Liver (tissue), 9 donors: ENCODE results near the gene RXFP2. TPM values are rescaled to one million over a fixed set of nuclear protein-coding genes. Genes with fewer than 3 reads are reported as not detected.

ENCODE experiments used
- DNase-seq: peaks from one replicate; pipeline ENCODE4 v3.0.0-alpha.2; 2017; ENCODE audit warnings: low spot score
- H3K27ac ChIP-seq, 2 donors: one replicate each; pipeline ENCODE4 v1.7.0; 2013; ENCODE audit warnings: inconsistent platforms in 2 of 2, low read length in 2 of 2, control low read depth in 1 of 2, low read depth in 1 of 2, mild to moderate bottlenecking in 1 of 2
- H3K27me3 ChIP-seq, 4 donors: one replicate each; pipeline versions ENCODE4 v1.6.1 to v1.7.0; 2013; ENCODE audit warnings: low read length in 3 of 4, inconsistent platforms in 1 of 4, mild to moderate bottlenecking in 1 of 4, moderate library complexity in 1 of 4; ENCODE audit not compliant: control insufficient read depth in 4 of 4, insufficient read depth in 4 of 4
- H3K36me3 ChIP-seq, 4 donors: one replicate each; pipeline versions ENCODE4 v1.6.1 to v1.7.0; 2013; ENCODE audit warnings: low read length in 3 of 4, mild to moderate bottlenecking in 3 of 4, low read depth in 1 of 4, moderate library complexity in 1 of 4; ENCODE audit not compliant: control insufficient read depth in 4 of 4, insufficient read depth in 3 of 4
- H3K4me1 ChIP-seq, 4 donors: one replicate each; pipeline versions ENCODE4 v1.6.1 to v1.7.0; 2013; ENCODE audit warnings: low read length in 3 of 4, mild to moderate bottlenecking in 3 of 4, moderate library complexity in 1 of 4; ENCODE audit not compliant: control insufficient read depth in 4 of 4, insufficient read depth in 4 of 4
- H3K4me3 ChIP-seq, 3 donors: one replicate each; pipeline versions ENCODE4 v1.6.1 to v1.7.0; 2013; ENCODE audit warnings: low read length in 3 of 3, control low read depth in 1 of 3, low read depth in 1 of 3, mild to moderate bottlenecking in 1 of 3
- H3K9ac ChIP-seq, 2 donors: one replicate each; pipeline ENCODE4 v1.7.0; 2013; ENCODE audit warnings: low read length in 2 of 2, mild to moderate bottlenecking in 2 of 2, moderate library complexity in 2 of 2, control low read depth in 1 of 2, low read depth in 1 of 2
- H3K9me3 ChIP-seq, 4 donors: one replicate each; pipeline versions ENCODE4 v1.6.1 to v1.7.0; 2013; ENCODE audit warnings: low read length in 3 of 4; ENCODE audit not compliant: control insufficient read depth in 4 of 4
- EGR1 ChIP-seq, 2 donors: IDR thresholded peaks; 2 replicates each; pipeline ENCODE4 v1.6.1; 2016 to 2018; ENCODE audit warnings: antibody characterized with exemption in 2 of 2, low read depth in 2 of 2
- FOXA1 ChIP-seq: IDR thresholded peaks from 2 replicates; pipeline ENCODE4 v1.6.1; 2016; ENCODE audit warnings: antibody characterized with exemption
- FOXA2 ChIP-seq: IDR thresholded peaks from 2 replicates; pipeline ENCODE4 v1.6.1; 2016; ENCODE audit warnings: antibody characterized with exemption
- GABPA ChIP-seq, 2 donors: IDR thresholded peaks in 1 of 2; conservative IDR thresholded peaks in 1 of 2; 2 replicates each; pipeline ENCODE4 v1.6.1; 2016; ENCODE audit warnings: antibody characterized with exemption in 2 of 2, mild to moderate bottlenecking in 1 of 2, moderate library complexity in 1 of 2
- HNF4A ChIP-seq, 2 donors: conservative IDR thresholded peaks; 2 replicates each; pipeline ENCODE4 v1.6.1; 2016; ENCODE audit warnings: antibody characterized with exemption in 2 of 2, mild to moderate bottlenecking in 2 of 2
- HNF4G ChIP-seq: IDR thresholded peaks from 2 replicates; pipeline ENCODE4 v1.6.1; 2016; ENCODE audit warnings: antibody characterized with exemption
- NR2F2 ChIP-seq: IDR thresholded peaks from 2 replicates; pipeline ENCODE4 v1.6.1; 2016; ENCODE audit warnings: antibody characterized with exemption
- RAD21 ChIP-seq, 2 donors: IDR thresholded peaks; 2 replicates each; pipeline ENCODE4 v1.6.1; 2016; ENCODE audit warnings: antibody characterized with exemption in 2 of 2, mild to moderate bottlenecking in 2 of 2
- RXRA ChIP-seq, 2 donors: IDR thresholded peaks; 2 replicates each; pipeline ENCODE4 v1.6.1; 2017 to 2018; ENCODE audit warnings: antibody characterized with exemption in 2 of 2, mild to moderate bottlenecking in 1 of 2
- SP1 ChIP-seq: IDR thresholded peaks from 2 replicates; pipeline ENCODE4 v1.6.1; 2018; ENCODE audit warnings: antibody characterized with exemption, mild to moderate bottlenecking
- WGBS: extraction: QIAGEN DNeasy Blood & Tissue Kit; methylation state at CpG from one replicate; pipeline ENCODE4 v1.1.7; 2013; 5-methylcytosine and 5-hydroxymethylcytosine counted together
- polyA plus RNA-seq, 2 donors: library from polyadenylated mRNA; stranded (reverse) in 1 of 2; unstranded in 1 of 2; fragments of 200-250 nt in 1 of 2; fragments of >200 nt in 1 of 2; fragmentation: Nextera tagmentation in 1 of 2; extraction: Ambion mirVana in 1 of 2; gene quantifications; one replicate each; pipeline versions ENCODE4 v1.2.1 to v1.2.3, GENCODE V29; 2013 to 2015
- total RNA-seq, 2 donors: library from RNA; depleted of rRNA; stranded (reverse); fragments of >200 nt; gene quantifications; one replicate each; pipeline ENCODE4 v1.2.3, GENCODE V29; 2014
- TF ChIP-seq, protein P1 (sequence below): IDR thresholded peaks from 2 replicates; pipeline ENCODE4 v1.6.1; 2016; ENCODE audit warnings: antibody characterized with exemption
- TF ChIP-seq, protein P2 (sequence below): IDR thresholded peaks from 2 replicates; pipeline ENCODE4 v1.6.1; 2016; ENCODE audit warnings: antibody characterized with exemption, mild to moderate bottlenecking
- TF ChIP-seq, protein P3 (sequence below): fragments of 150-350 bp; IDR thresholded peaks from 2 replicates; pipeline ENCODE4 v1.5.1; 2017; ENCODE audit warnings: improper control_type of control experiment, low read depth, low read length; ENCODE audit not compliant: missing input control
- TF ChIP-seq, protein P4 (sequence below): IDR thresholded peaks from 2 replicates; pipeline ENCODE4 v1.6.1; 2016; ENCODE audit warnings: antibody characterized with exemption
- TF ChIP-seq, protein P5 (sequence below): IDR thresholded peaks from 2 replicates; pipeline ENCODE4 v1.6.1; 2016; ENCODE audit warnings: antibody characterized with exemption
- donor health status: healthy.
- donor health status: healthy.
- donor health status: healthy.
- donor health status: healthy.
- donor health status: healthy.

RXFP2 gene
- total and polyA plus RNA-seq, 4 donors: not detected

DNA sequence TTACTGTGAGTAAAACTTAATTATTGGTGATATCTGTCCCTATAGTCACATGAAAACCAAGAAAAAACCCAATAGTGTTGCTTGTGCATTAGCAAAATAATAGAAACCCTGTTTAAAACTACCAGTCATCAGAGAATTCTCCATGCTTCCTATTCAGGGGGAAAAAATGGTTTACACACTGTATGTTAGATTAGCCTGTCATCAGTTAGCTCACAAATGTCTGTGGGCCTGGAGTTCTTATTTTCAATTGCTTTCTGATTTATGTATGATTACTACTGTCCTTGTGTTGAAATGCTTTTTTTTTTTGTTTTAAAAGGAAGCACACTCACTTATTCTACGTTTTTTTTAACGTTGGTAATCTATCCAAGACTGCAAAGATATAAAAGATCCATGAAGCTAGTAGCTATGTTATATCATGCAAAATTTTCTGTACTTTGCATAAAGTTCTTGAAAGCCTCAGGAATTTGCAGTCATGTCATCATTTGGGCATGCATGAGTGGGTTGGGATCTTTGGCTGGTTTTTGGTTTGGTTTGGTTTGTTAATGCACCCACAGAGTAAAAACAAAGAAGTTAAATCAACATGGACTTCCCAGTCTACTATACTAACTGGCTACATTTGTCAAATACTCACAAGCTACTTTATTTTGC is 25.9 kb downstream of the RXFP2 start:
- no peak overlapping the region for H3K4me3 ChIP-seq
- DNase-seq: no peak
- no peak overlapping the region for H3K9ac ChIP-seq
- peaks cover 0 to 1% (median 0%) of the 10 kb centered on the region in 4 donors for H3K9me3 ChIP-seq
- H3K4me1 ChIP-seq: no peaks in the 10 kb centered on the region
- H3K27ac ChIP-seq: no peak overlapping the region
- H3K36me3 ChIP-seq: no peaks in the 10 kb centered on the region
- no peak for TF ChIP-seq HNF4A (conservative IDR thresholded peaks at IDR 0.05)
- TF ChIP-seq, protein P1, sequence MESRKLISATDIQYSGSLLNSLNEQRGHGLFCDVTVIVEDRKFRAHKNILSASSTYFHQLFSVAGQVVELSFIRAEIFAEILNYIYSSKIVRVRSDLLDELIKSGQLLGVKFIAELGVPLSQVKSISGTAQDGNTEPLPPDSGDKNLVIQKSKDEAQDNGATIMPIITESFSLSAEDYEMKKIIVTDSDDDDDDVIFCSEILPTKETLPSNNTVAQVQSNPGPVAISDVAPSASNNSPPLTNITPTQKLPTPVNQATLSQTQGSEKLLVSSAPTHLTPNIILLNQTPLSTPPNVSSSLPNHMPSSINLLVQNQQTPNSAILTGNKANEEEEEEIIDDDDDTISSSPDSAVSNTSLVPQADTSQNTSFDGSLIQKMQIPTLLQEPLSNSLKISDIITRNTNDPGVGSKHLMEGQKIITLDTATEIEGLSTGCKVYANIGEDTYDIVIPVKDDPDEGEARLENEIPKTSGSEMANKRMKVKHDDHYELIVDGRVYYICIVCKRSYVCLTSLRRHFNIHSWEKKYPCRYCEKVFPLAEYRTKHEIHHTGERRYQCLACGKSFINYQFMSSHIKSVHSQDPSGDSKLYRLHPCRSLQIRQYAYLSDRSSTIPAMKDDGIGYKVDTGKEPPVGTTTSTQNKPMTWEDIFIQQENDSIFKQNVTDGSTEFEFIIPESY: no peak
- no peak for TF ChIP-seq NR2F2
- no peak for TF ChIP-seq HNF4G
- TF ChIP-seq, protein P2, sequence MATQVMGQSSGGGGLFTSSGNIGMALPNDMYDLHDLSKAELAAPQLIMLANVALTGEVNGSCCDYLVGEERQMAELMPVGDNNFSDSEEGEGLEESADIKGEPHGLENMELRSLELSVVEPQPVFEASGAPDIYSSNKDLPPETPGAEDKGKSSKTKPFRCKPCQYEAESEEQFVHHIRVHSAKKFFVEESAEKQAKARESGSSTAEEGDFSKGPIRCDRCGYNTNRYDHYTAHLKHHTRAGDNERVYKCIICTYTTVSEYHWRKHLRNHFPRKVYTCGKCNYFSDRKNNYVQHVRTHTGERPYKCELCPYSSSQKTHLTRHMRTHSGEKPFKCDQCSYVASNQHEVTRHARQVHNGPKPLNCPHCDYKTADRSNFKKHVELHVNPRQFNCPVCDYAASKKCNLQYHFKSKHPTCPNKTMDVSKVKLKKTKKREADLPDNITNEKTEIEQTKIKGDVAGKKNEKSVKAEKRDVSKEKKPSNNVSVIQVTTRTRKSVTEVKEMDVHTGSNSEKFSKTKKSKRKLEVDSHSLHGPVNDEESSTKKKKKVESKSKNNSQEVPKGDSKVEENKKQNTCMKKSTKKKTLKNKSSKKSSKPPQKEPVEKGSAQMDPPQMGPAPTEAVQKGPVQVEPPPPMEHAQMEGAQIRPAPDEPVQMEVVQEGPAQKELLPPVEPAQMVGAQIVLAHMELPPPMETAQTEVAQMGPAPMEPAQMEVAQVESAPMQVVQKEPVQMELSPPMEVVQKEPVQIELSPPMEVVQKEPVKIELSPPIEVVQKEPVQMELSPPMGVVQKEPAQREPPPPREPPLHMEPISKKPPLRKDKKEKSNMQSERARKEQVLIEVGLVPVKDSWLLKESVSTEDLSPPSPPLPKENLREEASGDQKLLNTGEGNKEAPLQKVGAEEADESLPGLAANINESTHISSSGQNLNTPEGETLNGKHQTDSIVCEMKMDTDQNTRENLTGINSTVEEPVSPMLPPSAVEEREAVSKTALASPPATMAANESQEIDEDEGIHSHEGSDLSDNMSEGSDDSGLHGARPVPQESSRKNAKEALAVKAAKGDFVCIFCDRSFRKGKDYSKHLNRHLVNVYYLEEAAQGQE: no peak
- TF ChIP-seq, protein P3, sequence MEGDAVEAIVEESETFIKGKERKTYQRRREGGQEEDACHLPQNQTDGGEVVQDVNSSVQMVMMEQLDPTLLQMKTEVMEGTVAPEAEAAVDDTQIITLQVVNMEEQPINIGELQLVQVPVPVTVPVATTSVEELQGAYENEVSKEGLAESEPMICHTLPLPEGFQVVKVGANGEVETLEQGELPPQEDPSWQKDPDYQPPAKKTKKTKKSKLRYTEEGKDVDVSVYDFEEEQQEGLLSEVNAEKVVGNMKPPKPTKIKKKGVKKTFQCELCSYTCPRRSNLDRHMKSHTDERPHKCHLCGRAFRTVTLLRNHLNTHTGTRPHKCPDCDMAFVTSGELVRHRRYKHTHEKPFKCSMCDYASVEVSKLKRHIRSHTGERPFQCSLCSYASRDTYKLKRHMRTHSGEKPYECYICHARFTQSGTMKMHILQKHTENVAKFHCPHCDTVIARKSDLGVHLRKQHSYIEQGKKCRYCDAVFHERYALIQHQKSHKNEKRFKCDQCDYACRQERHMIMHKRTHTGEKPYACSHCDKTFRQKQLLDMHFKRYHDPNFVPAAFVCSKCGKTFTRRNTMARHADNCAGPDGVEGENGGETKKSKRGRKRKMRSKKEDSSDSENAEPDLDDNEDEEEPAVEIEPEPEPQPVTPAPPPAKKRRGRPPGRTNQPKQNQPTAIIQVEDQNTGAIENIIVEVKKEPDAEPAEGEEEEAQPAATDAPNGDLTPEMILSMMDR: no peak
- TF ChIP-seq RAD21 (IDR thresholded peaks at IDR 0.05): no peak
- TF ChIP-seq FOXA1: no peak
- TF ChIP-seq GABPA (IDR thresholded peaks at IDR 0.05 in 1 of 2, conservative IDR thresholded peaks at IDR 0.05 in 1 of 2): no peak
- TF ChIP-seq, protein P4, sequence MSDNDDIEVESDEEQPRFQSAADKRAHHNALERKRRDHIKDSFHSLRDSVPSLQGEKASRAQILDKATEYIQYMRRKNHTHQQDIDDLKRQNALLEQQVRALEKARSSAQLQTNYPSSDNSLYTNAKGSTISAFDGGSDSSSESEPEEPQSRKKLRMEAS: no peak
- TF ChIP-seq, protein P5, sequence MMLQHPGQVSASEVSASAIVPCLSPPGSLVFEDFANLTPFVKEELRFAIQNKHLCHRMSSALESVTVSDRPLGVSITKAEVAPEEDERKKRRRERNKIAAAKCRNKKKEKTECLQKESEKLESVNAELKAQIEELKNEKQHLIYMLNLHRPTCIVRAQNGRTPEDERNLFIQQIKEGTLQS: no peak
- no peak for TF ChIP-seq RXRA (IDR thresholded peaks at IDR 0.05)
- WGBS: 47% methylated on average over 2 of the region's 2 CpGs
- H3K27me3 ChIP-seq: peaks cover 0 to 16% (median 0%) of the 10 kb centered on the region in 4 donors

DNA sequence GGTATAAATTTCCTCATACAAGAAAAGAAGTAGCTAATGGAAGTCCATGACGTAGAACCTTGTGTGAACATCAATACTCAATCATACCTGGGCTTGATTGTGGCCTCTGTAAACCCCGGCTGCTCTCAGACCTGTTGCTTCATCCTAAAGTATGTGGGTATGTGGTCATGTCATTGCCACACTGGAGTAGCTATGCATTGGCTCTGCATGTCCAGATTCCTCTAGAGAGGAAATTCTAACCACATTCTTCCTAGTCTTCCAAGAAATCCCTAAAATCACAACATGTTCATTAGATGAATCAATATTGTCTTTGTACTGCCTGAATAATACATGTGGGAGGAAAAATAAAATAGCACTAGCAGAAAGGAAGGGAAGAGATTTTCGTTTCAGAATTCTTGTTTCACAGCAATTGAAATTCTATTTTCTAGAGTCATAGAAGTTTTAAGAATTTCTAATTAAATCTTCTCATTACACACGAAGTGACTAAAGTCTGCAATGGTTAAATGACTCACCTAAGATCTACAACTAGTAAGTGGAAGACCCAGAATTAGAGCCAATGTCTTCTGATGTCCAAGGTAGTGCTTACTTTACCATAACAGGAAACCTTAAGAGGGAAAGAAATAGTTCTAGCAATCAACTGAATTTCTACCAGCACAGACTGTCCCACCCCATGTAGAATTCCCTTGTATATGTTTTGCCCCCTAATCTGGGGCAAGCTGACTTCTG is 28.0 kb downstream of the RXFP2 start:
- whole genome bisulfite sequencing: 47% methylated on average over 4 of the region's 4 CpGs

More for the DNA sequence above, 28.0 kb downstream of the RXFP2 start:
- peaks cover 0 to 20% (median 0%) of the 10 kb centered on the region in 4 donors for H3K27me3 ChIP-seq
- no peak for DNase-seq
- no peaks in the 10 kb centered on the region for H3K4me1 ChIP-seq
- H3K36me3 ChIP-seq: no peaks in the 10 kb centered on the region
- H3K9me3 ChIP-seq: peaks cover 0 to 1% (median 0%) of the 10 kb centered on the region in 4 donors
- H3K4me3 ChIP-seq: no peak overlapping the region
- TF ChIP-seq SP1: no peak
- TF ChIP-seq HNF4A (conservative IDR thresholded peaks at IDR 0.05): no peak
- no peak for TF ChIP-seq RAD21 (IDR thresholded peaks at IDR 0.05)
- TF ChIP-seq FOXA2: no peak
- no peak for TF ChIP-seq EGR1 (IDR thresholded peaks at IDR 0.05; ENCODE audit: low read depth in 2 of 2)
- TF ChIP-seq, protein P2: no peak
- no peak overlapping the region for H3K27ac ChIP-seq
- no peak overlapping the region for H3K9ac ChIP-seq
